HepG2 (cell line): ENCODE data around the gene SLC25A45. TPM values are rescaled to one million over a fixed set of nuclear protein-coding genes. Genes with fewer than 3 reads are reported as not detected.

Experiments used
- ATAC-seq: fragments of 200-7000 bp; cut with Tn5 transposase; 3 replicates; pipeline ENCODE4 v1.9.1; 2020; ENCODE audit warnings: mild to moderate bottlenecking, moderate library complexity
- BruUV-seq: library from RNA; stranded (reverse); fragments of 400-500 nt; replicated peaks from 2 replicates; lab custom pipeline; 2021; lab: Mats Ljungman, UMichigan
- CTCF ChIA-PET: fragments of 300-600 bp; formaldehyde crosslinking; extraction: SDS; loops from one replicate; lab custom pipeline; 2021; ENCODE audit warnings: low total read pairs, inconsistent platforms, low intra/inter-chr PET ratio; lab: Yijun Ruan, JAX
- POLR2A ChIA-PET: fragments of 350-600 bp; sonication (Branson Sonifier 250); formaldehyde crosslinking; loops from one replicate; lab custom pipeline; 2020; ENCODE audit warnings: antibody characterized with exemption, inconsistent platforms; lab: Yijun Ruan, JAX
- DNase-seq: peaks from one replicate; pipeline ENCODE4 v3.0.0-alpha.2; 2015; ENCODE audit warnings: low spot score
- FAIRE-seq: peaks from 3 replicates; lab custom pipeline; 2011; peaks lifted over from hg19 to GRCh38; lab: Jason Lieb, UNC
- H2AFZ ChIP-seq: one replicate; pipeline ENCODE4 v1.6.1; 2011; ENCODE audit warnings: low read length, inconsistent platforms
- H3K27ac ChIP-seq: fragments of 300-600 bp; 3 replicates; pipeline ENCODE4 v1.8.0; 2011; ENCODE audit warnings: mixed run types, mild to moderate bottlenecking, mixed read lengths, low read length, inconsistent platforms; ENCODE audit not compliant: insufficient read depth; ENCODE audit errors: extremely low read length
- H3K27me3 ChIP-seq, 2 experiments: fragments of 200-600 bp in 1 of 2; 2 replicates in 1 of 2; 3 replicates in 1 of 2; pipeline versions ENCODE4 v1.6.0 to v1.8.0; 2011; ENCODE audit warnings: low read length in 2 of 2, mild to moderate bottlenecking in 2 of 2, moderate library complexity in 2 of 2, inconsistent platforms in 1 of 2; ENCODE audit not compliant: insufficient read depth in 2 of 2, control insufficient read depth in 1 of 2
- H3K36me3 ChIP-seq, 2 experiments: fragments of 200-600 bp in 1 of 2; replicated peaks in 1 of 2; 2 replicates in 1 of 2; 3 replicates in 1 of 2; pipeline versions ENCODE4 v1.5.1 to v1.8.0; 2011; ENCODE audit warnings: low read length in 2 of 2, inconsistent platforms in 1 of 2; ENCODE audit not compliant: insufficient read depth in 2 of 2, control insufficient read depth in 1 of 2
- H3K4me1 ChIP-seq: 2 replicates; pipeline ENCODE4 v1.5.1; 2012; ENCODE audit warnings: low read length, inconsistent platforms; ENCODE audit not compliant: insufficient read depth
- H3K4me2 ChIP-seq: 2 replicates; pipeline ENCODE4 v1.6.0; 2011; ENCODE audit warnings: low read depth, low read length, inconsistent platforms
- H3K4me3 ChIP-seq, 3 experiments: fragments of 200-600 bp in 1 of 3; sonication (generic), shearing (Covaris generic) in 1 of 3; replicated peaks in 1 of 3; 2 replicates each; pipeline ENCODE4 v1.5.1; 2011 to 2016; ENCODE audit warnings: low read length in 3 of 3, inconsistent platforms in 2 of 3, low read depth in 2 of 3, mild to moderate bottlenecking in 2 of 3, control low read depth in 1 of 3, mixed read lengths in 1 of 3; ENCODE audit not compliant: insufficient read depth in 1 of 3
- H3K79me2 ChIP-seq: one replicate; pipeline ENCODE4 v1.6.1; 2011; ENCODE audit warnings: low read length, inconsistent platforms; ENCODE audit not compliant: insufficient read depth
- H3K9ac ChIP-seq: 2 replicates; pipeline ENCODE4 v1.6.0; 2011; ENCODE audit warnings: mild to moderate bottlenecking, low read depth, low read length, inconsistent platforms; ENCODE audit not compliant: insufficient read depth
- H3K9me3 ChIP-seq: 2 replicates; pipeline ENCODE4 v1.5.1; 2012; ENCODE audit warnings: mild to moderate bottlenecking, low read length
- H4K20me1 ChIP-seq: 2 replicates; pipeline ENCODE4 v1.6.0; 2011; ENCODE audit warnings: inconsistent platforms, mild to moderate bottlenecking, low read length, moderate library complexity; ENCODE audit not compliant: insufficient read depth
- BRF2 ChIP-seq: sonication (generic); formaldehyde crosslinking; IDR thresholded peaks from 2 replicates; pipeline ENCODE4 v1.8.1; 2022; ENCODE audit warnings: mild to moderate bottlenecking, missing genetic modification reagents
- FOXA1 ChIP-seq, 2 experiments: fragments of 450-650 bp in 1 of 2; sonication (generic) in 1 of 2; formaldehyde crosslinking in 1 of 2; IDR thresholded peaks; 2 replicates each; pipeline versions ENCODE4 v1.4.0 to v1.6.1; 2016 to 2020; ENCODE audit warnings: missing genetic modification reagents in 1 of 2
- MAZ ChIP-seq, 2 experiments: sonication (generic) in 1 of 2; formaldehyde crosslinking in 1 of 2; IDR thresholded peaks; 2 replicates each; pipeline versions ENCODE4 v1.5.0 to v1.6.1; 2012 to 2020; ENCODE audit warnings: low read depth in 2 of 2, mild to moderate bottlenecking in 2 of 2, borderline replicate concordance in 1 of 2, improper control_type of control experiment in 1 of 2, low read length in 1 of 2, missing genetic modification reagents in 1 of 2, moderate library complexity in 1 of 2
- NKX3-1 ChIP-seq: sonication (generic); formaldehyde crosslinking; IDR thresholded peaks from 2 replicates; pipeline ENCODE4 v1.5.0; 2020; ENCODE audit warnings: missing genetic modification reagents
- REPIN1 ChIP-seq: sonication (generic); formaldehyde crosslinking; IDR thresholded peaks from 2 replicates; pipeline ENCODE4 v1.8.0; 2022; ENCODE audit warnings: missing genetic modification reagents, low read depth, mild to moderate bottlenecking, borderline replicate concordance
- ZFP36L2 ChIP-seq: sonication (generic); formaldehyde crosslinking; IDR thresholded peaks from 2 replicates; pipeline ENCODE4 v1.4.0; 2020; ENCODE audit warnings: missing genetic modification reagents
- ZNF772 ChIP-seq: sonication (generic); formaldehyde crosslinking; IDR thresholded peaks from 2 replicates; pipeline ENCODE4 v1.5.0; 2020; ENCODE audit warnings: mild to moderate bottlenecking, missing genetic modification reagents
- ZNF784 ChIP-seq: sonication (generic); formaldehyde crosslinking; IDR thresholded peaks from 2 replicates; pipeline ENCODE4 v1.5.1; 2020; ENCODE audit warnings: missing genetic modification reagents, mild to moderate bottlenecking, borderline replicate concordance
- WGBS: methylation state at CpG from one replicate; pipeline ENCODE4 v1.1.6; 2017; ENCODE audit warnings: low lambda C conversion rate; 5-methylcytosine and 5-hydroxymethylcytosine counted together
- in situ Hi-C: cut with HindIII; loops from 2 replicates; pipeline ENCODE4 v1.10.0; 2017; ENCODE audit warnings: low pct_unique_long_range_greater_than_20kb; ENCODE audit not compliant: extremely low pct_ligation_motif_present
- intact Hi-C: fragments of 100-400 bp; cut with micrococcal nuclease; formaldehyde crosslinking; loops from one replicate; pipeline ENCODE4 v1.10.0; 2022; ENCODE audit not compliant: unreplicated experiment
- polyA plus RNA-seq, 8 experiments: library from polyadenylated mRNA; depleted of rRNA in 3 of 8; stranded (reverse) in 7 of 8; unstranded in 1 of 8; fragments of >200 nt; fragmentation: Illumina TruSeq in 4 of 8; extraction: Trizol in 4 of 8; gene quantifications; 2 replicates each; pipeline versions ENCODE4 v1.2.1 to v1.2.3, GENCODE V29; 2011 to 2016; ENCODE audit warnings: low read depth in 4 of 8, missing spikeins in 1 of 8, mixed read lengths in 1 of 8; ENCODE audit not compliant: insufficient read depth in 1 of 8
- total RNA-seq, 5 experiments: library from RNA; depleted of rRNA; stranded (reverse); fragments of >200 nt; fragmentation: Illumina TruSeq; extraction: Trizol; gene quantifications; 2 replicates each; pipeline ENCODE4 v1.2.3, GENCODE V29; 2016; ENCODE audit warnings: low read depth in 1 of 5

SLC25A45 gene
- total and polyA plus RNA-seq, 2 of the 13 experiments (the other 11 are each of a cell fraction or from before 2014, with no cell fraction given) = 1.2 to 3.4 TPM

GRCh38 chr11:65399249-65399648 is 16.8 kb upstream of the SLC25A45 start:
- BruUV-seq = no TSS peak
- peaks cover 14 to 20% of the 10 kb centered on the region in 2 experiments; a peak in 4 of 5 replicates for H3K36me3 ChIP-seq
- WGBS = 92% methylated on average over 13 of the region's 13 CpGs

More at GRCh38 chr11:65399249-65399648, 16.8 kb upstream of the SLC25A45 start:
- peaks cover 19% of the 10 kb centered on the region for H3K4me1 ChIP-seq
- no peaks in the 10 kb centered on the region for H3K27me3 ChIP-seq
- H3K27ac ChIP-seq = no peak overlapping the region
- H4K20me1 ChIP-seq = no peaks in the 10 kb centered on the region
- no peak for FAIRE-seq
- no peak overlapping the region for H2AFZ ChIP-seq
- H3K9me3 ChIP-seq = no peaks in the 10 kb centered on the region
- no peak overlapping the region for H3K4me3 ChIP-seq
- in situ Hi-C loops = no loop called here
- no peak overlapping the region for H3K9ac ChIP-seq
- no peak for ATAC-seq
- intact Hi-C loops = no loop called here
- H3K4me2 ChIP-seq = no peak overlapping the region
- ChIA-PET CTCF (no interaction called here), POLR2A (interaction anchor here (1.2 to 7.6 kb wide), 2 partner anchors 18 to 25 kb away, joined by 5 to 98 read pairs; no protein-coding TSS in a partner anchor)
- TF ChIP-seq ZNF772 (CRISPR knock-in tag) (no peak), MAZ (IDR thresholded peaks at IDR 0.05; ENCODE audit: borderline replicate concordance, low read depth, low read length) (no peak), MAZ (CRISPR knock-in tag; IDR thresholded peaks at IDR 0.05; ENCODE audit: low read depth) (no peak), FOXA1 (IDR thresholded peaks at IDR 0.05) (no peak), FOXA1 (CRISPR knock-in tag; IDR thresholded peaks at IDR 0.05) (no peak), BRF2 (CRISPR knock-in tag) (no peak), ZFP36L2 (CRISPR knock-in tag) (no peak), REPIN1 (CRISPR knock-in tag) (no peak), ZNF784 (CRISPR knock-in tag) (no peak), NKX3-1 (no peak)
- H3K79me2 ChIP-seq = no peaks in the 10 kb centered on the region
- DNase-seq = no peak
